ENCODE data around the gene KIF5B. TPM values are rescaled to one million over a fixed set of nuclear protein-coding genes. Genes with fewer than 3 reads are reported as not detected.

Gene KIF5B
- total RNA-seq, 1 donor: 172 TPM

- no peak overlapping the region for H3K4me3 ChIP-seq (ENCODE audit: low read depth, low read length)
- no peak for TF ChIP-seq CTCF (IDR thresholded peaks at IDR 0.05; ENCODE audit: insufficient read depth, low read depth, low read length)
- DNase-seq (ENCODE audit: low read depth): no peak
Observed at GRCh38 chr10:32028710-32029109, 27.5 kb downstream of the KIF5B start.

GRCh38 chr10:32023264-32023663 is 33.0 kb downstream of the KIF5B start:
- DNase-seq (ENCODE audit: low read depth): no peak
- H3K4me3 ChIP-seq (ENCODE audit: low read depth, low read length): no peak overlapping the region
- TF ChIP-seq CTCF (IDR thresholded peaks at IDR 0.05; ENCODE audit: insufficient read depth, low read depth, low read length): no peak

GRCh38 chr10:32017044-32017443 is 39.2 kb downstream of the KIF5B start:
- no peak overlapping the region for H3K4me3 ChIP-seq (ENCODE audit: low read depth, low read length)
- no peak for DNase-seq (ENCODE audit: low read depth)
- TF ChIP-seq CTCF (IDR thresholded peaks at IDR 0.05; ENCODE audit: insufficient read depth, low read depth, low read length): no peak

GRCh38 chr10:32015386-32015785 is 40.8 kb downstream of the KIF5B start:
- TF ChIP-seq CTCF (IDR thresholded peaks at IDR 0.05; ENCODE audit: insufficient read depth, low read depth, low read length): no peak
- no peak for DNase-seq (ENCODE audit: low read depth)
- H3K4me3 ChIP-seq (ENCODE audit: low read depth, low read length): no peak overlapping the region

GRCh38 chr10:32007026-32007425 is 49.2 kb downstream of the KIF5B start:
- no peak for TF ChIP-seq CTCF (IDR thresholded peaks at IDR 0.05; ENCODE audit: insufficient read depth, low read depth, low read length)
- H3K4me3 ChIP-seq (ENCODE audit: low read depth, low read length): no peak overlapping the region
- no peak for DNase-seq (ENCODE audit: low read depth)

GRCh38 chr10:32005050-32005449 is 51.2 kb downstream of the KIF5B start:
- H3K4me3 ChIP-seq (ENCODE audit: low read depth, low read length): no peak overlapping the region
- peak; percentile 44 for DNase-seq (ENCODE audit: low read depth)
- peak; percentile 68 for TF ChIP-seq CTCF (IDR thresholded peaks at IDR 0.05; ENCODE audit: insufficient read depth, low read depth, low read length)

- H3K4me3 ChIP-seq (ENCODE audit: low read depth, low read length): no peak overlapping the region
- DNase-seq (ENCODE audit: low read depth): no peak
- no peak for TF ChIP-seq CTCF (IDR thresholded peaks at IDR 0.05; ENCODE audit: insufficient read depth, low read depth, low read length)
Observed at GRCh38 chr10:32004161-32004591, 52.0 kb downstream of the KIF5B start.

Measured in fibroblast of villous mesenchyme (primary cell).